WTC11 (cell line): ENCODE results near the gene SEH1L. TPM values are rescaled to one million over a fixed set of nuclear protein-coding genes. Genes with fewer than 3 reads are reported as not detected.

Source experiments
- ATAC-seq: fragments of 200-7000 bp; cut with Tn5 transposase; 2 replicates; pipeline ENCODE4 v1.10.0; 2021; ENCODE audit warnings: mild to moderate bottlenecking, moderate library complexity
- CTCF ChIA-PET: fragments of 300-600 bp; sonication (Branson Sonifier 250); formaldehyde crosslinking; loops from one replicate; lab custom pipeline; 2021; ENCODE audit warnings: antibody characterized with exemption; lab: Charles Lee
- POLR2A ChIA-PET: fragments of 350-600 bp; sonication (Branson Sonifier 250); formaldehyde crosslinking; loops from one replicate; lab custom pipeline; 2021; ENCODE audit warnings: antibody characterized with exemption; lab: Charles Lee
- DNase-seq: peaks from one replicate; pipeline ENCODE4 v3.0.0; 2021; ENCODE audit warnings: low spot score
- H3K27ac Mint-ChIP-seq: 2 replicates; pipeline ENCODE4 v1.8.0; 2021; ENCODE audit warnings: mixed read lengths
- H3K27me3 Mint-ChIP-seq: 2 replicates; pipeline ENCODE4 v1.8.0; 2021; ENCODE audit warnings: low read depth, mild to moderate bottlenecking, moderate library complexity, mixed read lengths
- H3K36me3 Mint-ChIP-seq: 2 replicates; pipeline ENCODE4 v1.8.0; 2021; ENCODE audit warnings: mixed read lengths
- H3K4me1 Mint-ChIP-seq: 2 replicates; pipeline ENCODE4 v1.8.0; 2022; ENCODE audit warnings: mixed read lengths
- H3K4me3 Mint-ChIP-seq: 2 replicates; pipeline ENCODE4 v1.8.0; 2021; ENCODE audit warnings: mild to moderate bottlenecking, moderate library complexity, mixed read lengths
- H3K9me3 Mint-ChIP-seq: 2 replicates; pipeline ENCODE4 v1.8.0; 2021; ENCODE audit warnings: mixed read lengths
- ATF1 ChIP-seq: sonication (generic); formaldehyde crosslinking; IDR thresholded peaks from 2 replicates; pipeline ENCODE4 v1.8.1; 2023; ENCODE audit warnings: mild to moderate bottlenecking, moderate library complexity, missing genetic modification reagents
- CBFB ChIP-seq: sonication (generic); formaldehyde crosslinking; IDR thresholded peaks from 2 replicates; pipeline ENCODE4 v1.8.1; 2022; ENCODE audit warnings: mild to moderate bottlenecking, low read depth, missing genetic modification reagents
- FOXJ3 ChIP-seq: sonication (generic); formaldehyde crosslinking; IDR thresholded peaks from 2 replicates; pipeline ENCODE4 v1.9.0; 2021; ENCODE audit warnings: missing genetic modification reagents, mild to moderate bottlenecking, borderline replicate concordance
- FOXK1 ChIP-seq: sonication (generic); formaldehyde crosslinking; IDR thresholded peaks from 2 replicates; pipeline ENCODE4 v1.8.0; 2022; ENCODE audit warnings: mild to moderate bottlenecking, moderate library complexity, missing genetic modification reagents
- FOXP1 ChIP-seq: sonication (generic); formaldehyde crosslinking; IDR thresholded peaks from 2 replicates; pipeline ENCODE4 v1.8.0; 2022; ENCODE audit warnings: missing genetic modification reagents, mild to moderate bottlenecking, moderate library complexity, borderline replicate concordance
- HMGA2 ChIP-seq: fragments of 250-450 bp; sonication (Bioruptor Pico); IDR thresholded peaks from 2 replicates; pipeline ENCODE4 v1.4.0; 2021; ENCODE audit warnings: mild to moderate bottlenecking, moderate library complexity
- KAT7 ChIP-seq: sonication (generic); formaldehyde crosslinking; IDR thresholded peaks from 2 replicates; pipeline ENCODE4 v1.8.1; 2023; ENCODE audit warnings: missing genetic modification reagents, mild to moderate bottlenecking, borderline replicate concordance
- MYBL2 ChIP-seq: sonication (generic); formaldehyde crosslinking; IDR thresholded peaks from 2 replicates; pipeline ENCODE4 v1.8.1; 2023; ENCODE audit warnings: mild to moderate bottlenecking, moderate library complexity, missing genetic modification reagents
- NFYB ChIP-seq: sonication (generic); formaldehyde crosslinking; conservative IDR thresholded peaks from 2 replicates; pipeline ENCODE4 v1.8.0; 2022; ENCODE audit warnings: low read depth, missing genetic modification reagents
- NR1H2 ChIP-seq: sonication (generic); formaldehyde crosslinking; IDR thresholded peaks from 2 replicates; pipeline ENCODE4 v1.9.0; 2021; ENCODE audit warnings: mild to moderate bottlenecking, moderate library complexity, missing genetic modification reagents
- NR3C1 ChIP-seq: sonication (generic); formaldehyde crosslinking; conservative IDR thresholded peaks from 2 replicates; pipeline ENCODE4 v1.8.1; 2023; ENCODE audit warnings: low read depth, mild to moderate bottlenecking, missing genetic modification reagents
- RELA ChIP-seq: sonication (generic); formaldehyde crosslinking; IDR thresholded peaks from 2 replicates; pipeline ENCODE4 v1.8.1; 2022; ENCODE audit warnings: missing genetic modification reagents, mild to moderate bottlenecking, borderline replicate concordance
- SMAD3 ChIP-seq: sonication (generic); formaldehyde crosslinking; IDR thresholded peaks from 2 replicates; pipeline ENCODE4 v1.8.0; 2022; ENCODE audit warnings: missing genetic modification reagents, mild to moderate bottlenecking, borderline replicate concordance
- SMAD4 ChIP-seq: sonication (generic); formaldehyde crosslinking; IDR thresholded peaks from 2 replicates; pipeline ENCODE4 v1.8.0; 2022; ENCODE audit warnings: mild to moderate bottlenecking, missing genetic modification reagents
- ZNF232 ChIP-seq: sonication (generic); formaldehyde crosslinking; IDR thresholded peaks from 2 replicates; pipeline ENCODE4 v1.8.0; 2022; ENCODE audit warnings: mild to moderate bottlenecking, missing genetic modification reagents
- ZNF396 ChIP-seq: fragments of 250-450 bp; sonication (Bioruptor Pico); IDR thresholded peaks from 2 replicates; pipeline ENCODE4 v1.8.0; 2021; ENCODE audit warnings: mild to moderate bottlenecking, moderate library complexity, borderline replicate concordance
- ZNF416 ChIP-seq: fragments of 250-450 bp; sonication (Bioruptor Pico); IDR thresholded peaks from 2 replicates; pipeline ENCODE4 v1.9.0; 2021; ENCODE audit warnings: mild to moderate bottlenecking, inconsistent platforms
- total RNA-seq: library from RNA; stranded (reverse); gene quantifications from 3 replicates; pipeline ENCODE4 v1.2.3, GENCODE V29; 2021
- TF ChIP-seq, protein P1 (sequence below): fragments of 250-450 bp; sonication (Bioruptor Pico); IDR thresholded peaks from 2 replicates; pipeline ENCODE4 v1.9.0; 2021; ENCODE audit warnings: mild to moderate bottlenecking
- TF ChIP-seq, protein P2 (sequence below): sonication (generic); formaldehyde crosslinking; IDR thresholded peaks from 2 replicates; pipeline ENCODE4 v1.8.1; 2023; ENCODE audit warnings: mild to moderate bottlenecking, missing genetic modification reagents, moderate library complexity
- TF ChIP-seq, protein P3 (sequence below): sonication (generic); formaldehyde crosslinking; IDR thresholded peaks from 2 replicates; pipeline ENCODE4 v1.8.1; 2023; ENCODE audit warnings: mild to moderate bottlenecking, missing genetic modification reagents, moderate library complexity
- TF ChIP-seq, protein P4 (sequence below): fragments of 250-450 bp; sonication (Bioruptor Pico); IDR thresholded peaks from 2 replicates; pipeline ENCODE4 v1.9.0; 2021; ENCODE audit warnings: mild to moderate bottlenecking, borderline replicate concordance
- TF ChIP-seq, protein P5 (sequence below): sonication (generic); formaldehyde crosslinking; IDR thresholded peaks from 2 replicates; pipeline ENCODE4 v1.8.1; 2022; ENCODE audit warnings: mild to moderate bottlenecking, moderate library complexity, missing genetic modification reagents
- TF ChIP-seq, protein P6 (sequence below): sonication (generic); formaldehyde crosslinking; IDR thresholded peaks from 2 replicates; pipeline ENCODE4 v1.8.1; 2023; ENCODE audit warnings: mild to moderate bottlenecking, missing genetic modification reagents
- TF ChIP-seq, protein P7 (sequence below): sonication (generic); formaldehyde crosslinking; IDR thresholded peaks from 2 replicates; pipeline ENCODE4 v1.8.0; 2022; ENCODE audit warnings: mild to moderate bottlenecking, missing genetic modification reagents

Gene SEH1L
- total RNA-seq, 1 experiment from 2014 or later: 75.5 TPM

DNA sequence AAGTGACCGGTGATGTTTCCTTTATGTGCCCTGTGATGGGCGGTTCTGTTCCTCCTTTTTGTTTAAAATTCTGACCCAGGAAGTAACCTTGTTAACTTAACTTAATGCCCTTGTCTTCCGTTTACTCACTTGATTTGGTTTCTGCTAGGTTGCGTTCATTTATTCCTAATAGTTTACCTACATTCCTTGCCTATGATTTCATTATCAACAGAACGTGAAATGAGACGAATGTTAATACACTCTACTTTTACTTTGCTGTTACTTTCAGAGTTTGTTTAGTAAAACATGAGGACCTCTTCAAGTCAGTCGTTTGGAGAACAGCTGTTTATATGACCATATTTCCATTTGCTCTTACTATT lies 44.0 kb downstream of the SEH1L start (continued):
- TF ChIP-seq, protein P1, sequence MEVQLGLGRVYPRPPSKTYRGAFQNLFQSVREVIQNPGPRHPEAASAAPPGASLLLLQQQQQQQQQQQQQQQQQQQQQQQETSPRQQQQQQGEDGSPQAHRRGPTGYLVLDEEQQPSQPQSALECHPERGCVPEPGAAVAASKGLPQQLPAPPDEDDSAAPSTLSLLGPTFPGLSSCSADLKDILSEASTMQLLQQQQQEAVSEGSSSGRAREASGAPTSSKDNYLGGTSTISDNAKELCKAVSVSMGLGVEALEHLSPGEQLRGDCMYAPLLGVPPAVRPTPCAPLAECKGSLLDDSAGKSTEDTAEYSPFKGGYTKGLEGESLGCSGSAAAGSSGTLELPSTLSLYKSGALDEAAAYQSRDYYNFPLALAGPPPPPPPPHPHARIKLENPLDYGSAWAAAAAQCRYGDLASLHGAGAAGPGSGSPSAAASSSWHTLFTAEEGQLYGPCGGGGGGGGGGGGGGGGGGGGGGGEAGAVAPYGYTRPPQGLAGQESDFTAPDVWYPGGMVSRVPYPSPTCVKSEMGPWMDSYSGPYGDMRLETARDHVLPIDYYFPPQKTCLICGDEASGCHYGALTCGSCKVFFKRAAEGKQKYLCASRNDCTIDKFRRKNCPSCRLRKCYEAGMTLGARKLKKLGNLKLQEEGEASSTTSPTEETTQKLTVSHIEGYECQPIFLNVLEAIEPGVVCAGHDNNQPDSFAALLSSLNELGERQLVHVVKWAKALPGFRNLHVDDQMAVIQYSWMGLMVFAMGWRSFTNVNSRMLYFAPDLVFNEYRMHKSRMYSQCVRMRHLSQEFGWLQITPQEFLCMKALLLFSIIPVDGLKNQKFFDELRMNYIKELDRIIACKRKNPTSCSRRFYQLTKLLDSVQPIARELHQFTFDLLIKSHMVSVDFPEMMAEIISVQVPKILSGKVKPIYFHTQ (CRISPR knock-in tag): no peak
- no peak for TF ChIP-seq MYBL2 (CRISPR knock-in tag)
- TF ChIP-seq, protein P2, sequence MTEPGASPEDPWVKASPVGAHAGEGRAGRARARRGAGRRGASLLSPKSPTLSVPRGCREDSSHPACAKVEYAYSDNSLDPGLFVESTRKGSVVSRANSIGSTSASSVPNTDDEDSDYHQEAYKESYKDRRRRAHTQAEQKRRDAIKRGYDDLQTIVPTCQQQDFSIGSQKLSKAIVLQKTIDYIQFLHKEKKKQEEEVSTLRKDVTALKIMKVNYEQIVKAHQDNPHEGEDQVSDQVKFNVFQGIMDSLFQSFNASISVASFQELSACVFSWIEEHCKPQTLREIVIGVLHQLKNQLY (CRISPR knock-in tag): no peak
- TF ChIP-seq ATF1 (CRISPR knock-in tag): no peak
- no peak for TF ChIP-seq CBFB (CRISPR knock-in tag)
- TF ChIP-seq, protein P3, sequence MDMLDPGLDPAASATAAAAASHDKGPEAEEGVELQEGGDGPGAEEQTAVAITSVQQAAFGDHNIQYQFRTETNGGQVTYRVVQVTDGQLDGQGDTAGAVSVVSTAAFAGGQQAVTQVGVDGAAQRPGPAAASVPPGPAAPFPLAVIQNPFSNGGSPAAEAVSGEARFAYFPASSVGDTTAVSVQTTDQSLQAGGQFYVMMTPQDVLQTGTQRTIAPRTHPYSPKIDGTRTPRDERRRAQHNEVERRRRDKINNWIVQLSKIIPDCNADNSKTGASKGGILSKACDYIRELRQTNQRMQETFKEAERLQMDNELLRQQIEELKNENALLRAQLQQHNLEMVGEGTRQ: no peak
- no peak for TF ChIP-seq SMAD3 (CRISPR knock-in tag)

DNA sequence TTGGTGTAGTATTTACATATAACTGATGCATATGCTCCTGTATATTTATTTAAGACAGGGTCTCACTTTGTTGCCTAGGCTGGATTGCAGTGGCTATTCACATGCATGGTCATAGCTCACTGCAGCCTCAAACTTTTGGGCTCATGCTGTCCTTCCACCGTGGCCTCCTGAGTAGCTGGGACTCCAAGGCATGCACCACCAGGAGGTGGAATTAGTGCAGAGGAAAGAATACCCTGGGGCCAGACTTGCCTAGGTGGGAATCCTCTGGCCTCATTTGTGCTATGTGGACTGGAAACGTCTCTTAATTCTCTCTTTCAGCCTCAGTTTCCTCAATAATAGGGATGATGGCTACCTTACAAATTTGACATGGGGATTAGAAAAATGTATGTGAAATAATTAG lies 45.6 kb downstream of the SEH1L start:
- ChIA-PET CTCF (interaction anchor here (1.0 kb wide), 1 partner anchor 166 kb away, joined by 3 read pairs; no protein-coding TSS in a partner anchor), POLR2A (no interaction called here)
- no peak for DNase-seq
- peaks cover 13% of the 10 kb centered on the region for H3K4me1 Mint-ChIP-seq
- no peak overlapping the region for H3K4me3 Mint-ChIP-seq
- H3K27me3 Mint-ChIP-seq: no peaks in the 10 kb centered on the region
- no peak overlapping the region for H3K27ac Mint-ChIP-seq
- no peaks in the 10 kb centered on the region for H3K9me3 Mint-ChIP-seq
- ATAC-seq: no peak
- no peaks in the 10 kb centered on the region for H3K36me3 Mint-ChIP-seq
- TF ChIP-seq SMAD4: no peak
- no peak for TF ChIP-seq NFYB
- no peak for TF ChIP-seq KAT7 (CRISPR knock-in tag)
- no peak for TF ChIP-seq FOXP1 (CRISPR knock-in tag)
- TF ChIP-seq RELA (CRISPR knock-in tag): no peak
- TF ChIP-seq, protein P4, sequence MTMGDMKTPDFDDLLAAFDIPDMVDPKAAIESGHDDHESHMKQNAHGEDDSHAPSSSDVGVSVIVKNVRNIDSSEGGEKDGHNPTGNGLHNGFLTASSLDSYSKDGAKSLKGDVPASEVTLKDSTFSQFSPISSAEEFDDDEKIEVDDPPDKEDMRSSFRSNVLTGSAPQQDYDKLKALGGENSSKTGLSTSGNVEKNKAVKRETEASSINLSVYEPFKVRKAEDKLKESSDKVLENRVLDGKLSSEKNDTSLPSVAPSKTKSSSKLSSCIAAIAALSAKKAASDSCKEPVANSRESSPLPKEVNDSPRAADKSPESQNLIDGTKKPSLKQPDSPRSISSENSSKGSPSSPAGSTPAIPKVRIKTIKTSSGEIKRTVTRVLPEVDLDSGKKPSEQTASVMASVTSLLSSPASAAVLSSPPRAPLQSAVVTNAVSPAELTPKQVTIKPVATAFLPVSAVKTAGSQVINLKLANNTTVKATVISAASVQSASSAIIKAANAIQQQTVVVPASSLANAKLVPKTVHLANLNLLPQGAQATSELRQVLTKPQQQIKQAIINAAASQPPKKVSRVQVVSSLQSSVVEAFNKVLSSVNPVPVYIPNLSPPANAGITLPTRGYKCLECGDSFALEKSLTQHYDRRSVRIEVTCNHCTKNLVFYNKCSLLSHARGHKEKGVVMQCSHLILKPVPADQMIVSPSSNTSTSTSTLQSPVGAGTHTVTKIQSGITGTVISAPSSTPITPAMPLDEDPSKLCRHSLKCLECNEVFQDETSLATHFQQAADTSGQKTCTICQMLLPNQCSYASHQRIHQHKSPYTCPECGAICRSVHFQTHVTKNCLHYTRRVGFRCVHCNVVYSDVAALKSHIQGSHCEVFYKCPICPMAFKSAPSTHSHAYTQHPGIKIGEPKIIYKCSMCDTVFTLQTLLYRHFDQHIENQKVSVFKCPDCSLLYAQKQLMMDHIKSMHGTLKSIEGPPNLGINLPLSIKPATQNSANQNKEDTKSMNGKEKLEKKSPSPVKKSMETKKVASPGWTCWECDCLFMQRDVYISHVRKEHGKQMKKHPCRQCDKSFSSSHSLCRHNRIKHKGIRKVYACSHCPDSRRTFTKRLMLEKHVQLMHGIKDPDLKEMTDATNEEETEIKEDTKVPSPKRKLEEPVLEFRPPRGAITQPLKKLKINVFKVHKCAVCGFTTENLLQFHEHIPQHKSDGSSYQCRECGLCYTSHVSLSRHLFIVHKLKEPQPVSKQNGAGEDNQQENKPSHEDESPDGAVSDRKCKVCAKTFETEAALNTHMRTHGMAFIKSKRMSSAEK: no peak
- TF ChIP-seq, protein P5, sequence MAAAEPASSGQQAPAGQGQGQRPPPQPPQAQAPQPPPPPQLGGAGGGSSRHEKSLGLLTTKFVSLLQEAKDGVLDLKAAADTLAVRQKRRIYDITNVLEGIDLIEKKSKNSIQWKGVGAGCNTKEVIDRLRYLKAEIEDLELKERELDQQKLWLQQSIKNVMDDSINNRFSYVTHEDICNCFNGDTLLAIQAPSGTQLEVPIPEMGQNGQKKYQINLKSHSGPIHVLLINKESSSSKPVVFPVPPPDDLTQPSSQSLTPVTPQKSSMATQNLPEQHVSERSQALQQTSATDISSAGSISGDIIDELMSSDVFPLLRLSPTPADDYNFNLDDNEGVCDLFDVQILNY (CRISPR knock-in tag): no peak
- TF ChIP-seq FOXK1: no peak
- no peak for TF ChIP-seq NR3C1 (CRISPR knock-in tag)
- TF ChIP-seq, protein P2 (CRISPR knock-in tag): no peak
- no peak for TF ChIP-seq ZNF416 (CRISPR knock-in tag)
- TF ChIP-seq HMGA2 (CRISPR knock-in tag): no peak
- TF ChIP-seq ZNF232 (CRISPR knock-in tag): no peak
- TF ChIP-seq, protein P6, sequence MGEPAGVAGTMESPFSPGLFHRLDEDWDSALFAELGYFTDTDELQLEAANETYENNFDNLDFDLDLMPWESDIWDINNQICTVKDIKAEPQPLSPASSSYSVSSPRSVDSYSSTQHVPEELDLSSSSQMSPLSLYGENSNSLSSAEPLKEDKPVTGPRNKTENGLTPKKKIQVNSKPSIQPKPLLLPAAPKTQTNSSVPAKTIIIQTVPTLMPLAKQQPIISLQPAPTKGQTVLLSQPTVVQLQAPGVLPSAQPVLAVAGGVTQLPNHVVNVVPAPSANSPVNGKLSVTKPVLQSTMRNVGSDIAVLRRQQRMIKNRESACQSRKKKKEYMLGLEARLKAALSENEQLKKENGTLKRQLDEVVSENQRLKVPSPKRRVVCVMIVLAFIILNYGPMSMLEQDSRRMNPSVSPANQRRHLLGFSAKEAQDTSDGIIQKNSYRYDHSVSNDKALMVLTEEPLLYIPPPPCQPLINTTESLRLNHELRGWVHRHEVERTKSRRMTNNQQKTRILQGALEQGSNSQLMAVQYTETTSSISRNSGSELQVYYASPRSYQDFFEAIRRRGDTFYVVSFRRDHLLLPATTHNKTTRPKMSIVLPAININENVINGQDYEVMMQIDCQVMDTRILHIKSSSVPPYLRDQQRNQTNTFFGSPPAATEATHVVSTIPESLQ: no peak
- no peak for TF ChIP-seq ZNF396 (CRISPR knock-in tag)
- TF ChIP-seq NR1H2: no peak
- TF ChIP-seq FOXJ3: no peak
- TF ChIP-seq, protein P7, sequence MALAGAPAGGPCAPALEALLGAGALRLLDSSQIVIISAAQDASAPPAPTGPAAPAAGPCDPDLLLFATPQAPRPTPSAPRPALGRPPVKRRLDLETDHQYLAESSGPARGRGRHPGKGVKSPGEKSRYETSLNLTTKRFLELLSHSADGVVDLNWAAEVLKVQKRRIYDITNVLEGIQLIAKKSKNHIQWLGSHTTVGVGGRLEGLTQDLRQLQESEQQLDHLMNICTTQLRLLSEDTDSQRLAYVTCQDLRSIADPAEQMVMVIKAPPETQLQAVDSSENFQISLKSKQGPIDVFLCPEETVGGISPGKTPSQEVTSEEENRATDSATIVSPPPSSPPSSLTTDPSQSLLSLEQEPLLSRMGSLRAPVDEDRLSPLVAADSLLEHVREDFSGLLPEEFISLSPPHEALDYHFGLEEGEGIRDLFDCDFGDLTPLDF (CRISPR knock-in tag): no peak
